Keratinocyte (primary cell): ENCODE data around the gene ZFP91. TPM values are rescaled to one million over a fixed set of nuclear protein-coding genes. Genes with fewer than 3 reads are reported as not detected.

Source experiments
- DNase-seq: peaks from one replicate; pipeline ENCODE4 v3.0.0-alpha.2; 2011; ENCODE audit warnings: low read depth, missing footprints, low spot score
- FAIRE-seq: peaks from 2 replicates; lab custom pipeline; 2011; peaks lifted over from hg19 to GRCh38; lab: Jason Lieb, UNC
- H2AFZ ChIP-seq: 2 replicates; pipeline ENCODE4 v1.6.0; 2012; ENCODE audit warnings: low read length, control low read depth, inconsistent platforms; ENCODE audit not compliant: control insufficient read depth
- H3K27ac ChIP-seq: 2 replicates; pipeline ENCODE4 v1.5.1; 2011; ENCODE audit warnings: low read length; ENCODE audit not compliant: control insufficient read depth, insufficient read depth
- H3K27me3 ChIP-seq: 3 replicates; pipeline ENCODE4 v1.6.0; 2011; ENCODE audit warnings: low read length; ENCODE audit not compliant: control insufficient read depth, insufficient read depth; ENCODE audit errors: extremely low read depth
- H3K36me3 ChIP-seq, 2 experiments: 2 replicates in 1 of 2; 3 replicates in 1 of 2; pipeline ENCODE4 v1.5.1; 2011; ENCODE audit warnings: low read length in 2 of 2, mild to moderate bottlenecking in 1 of 2; ENCODE audit not compliant: control insufficient read depth in 2 of 2, insufficient read depth in 2 of 2; ENCODE audit errors: extremely low read depth in 1 of 2
- H3K4me1 ChIP-seq: 3 replicates; pipeline ENCODE4 v1.5.1; 2011; ENCODE audit warnings: low read length; ENCODE audit not compliant: control insufficient read depth, insufficient read depth; ENCODE audit errors: extremely low read depth
- H3K4me2 ChIP-seq: 3 replicates; pipeline ENCODE4 v1.6.0; 2011; ENCODE audit warnings: low read depth, low read length; ENCODE audit not compliant: control insufficient read depth, insufficient read depth; ENCODE audit errors: extremely low read depth
- H3K4me3 ChIP-seq, 3 experiments: fragments of 200-600 bp in 1 of 3; sonication (generic) in 1 of 3; 2 replicates in 2 of 3; 3 replicates in 1 of 3; pipeline ENCODE4 v1.5.1; 2011 to 2016; ENCODE audit warnings: low read length in 3 of 3, mild to moderate bottlenecking in 3 of 3, control low read depth in 2 of 3, inconsistent platforms in 1 of 3, low read depth in 1 of 3, mixed read lengths in 1 of 3, mixed run types in 1 of 3, moderate library complexity in 1 of 3; ENCODE audit not compliant: control insufficient read depth in 2 of 3, insufficient read depth in 2 of 3; ENCODE audit errors: extremely low read depth in 1 of 3
- H3K79me2 ChIP-seq: 2 replicates; pipeline ENCODE4 v1.6.0; 2012; ENCODE audit warnings: low read length; ENCODE audit not compliant: control insufficient read depth, insufficient read depth
- H3K9ac ChIP-seq: 3 replicates; pipeline ENCODE4 v1.6.0; 2011; ENCODE audit warnings: low read length; ENCODE audit not compliant: control insufficient read depth, insufficient read depth; ENCODE audit errors: extremely low read depth
- H3K9me1 ChIP-seq: 3 replicates; pipeline ENCODE4 v1.6.0; 2011; ENCODE audit warnings: low read length; ENCODE audit not compliant: control insufficient read depth, insufficient read depth; ENCODE audit errors: extremely low read depth
- H3K9me3 ChIP-seq: 2 replicates; pipeline ENCODE4 v1.5.1; 2012; ENCODE audit warnings: low read depth, low read length; ENCODE audit not compliant: control insufficient read depth
- H4K20me1 ChIP-seq: 3 replicates; pipeline ENCODE4 v1.6.0; 2011; ENCODE audit warnings: low read length; ENCODE audit not compliant: control insufficient read depth, insufficient read depth; ENCODE audit errors: extremely low read depth
- CTCF ChIP-seq, 3 experiments: IDR thresholded peaks in 1 of 3; conservative IDR thresholded peaks in 1 of 3; optimal IDR thresholded peaks in 1 of 3; 2 replicates in 2 of 3; 3 replicates in 1 of 3; pipeline versions ENCODE3 to v1.5.1; 2011; ENCODE audit warnings: low read length in 3 of 3, mild to moderate bottlenecking in 3 of 3, moderate library complexity in 2 of 3, control low read depth in 1 of 3, inconsistent platforms in 1 of 3; ENCODE audit not compliant: insufficient read depth in 2 of 3; ENCODE audit errors: extremely low read depth in 1 of 3
- EZH2 ChIP-seq: IDR thresholded peaks from one replicate; pipeline ENCODE4 v1.6.1; 2012; ENCODE audit warnings: inconsistent platforms, mild to moderate bottlenecking, low read length, moderate library complexity
- dilution Hi-C: fragments of 300-500 bp; cut with MboI; formaldehyde crosslinking; loops from one replicate; pipeline ENCODE4 v1.7.0; 2020; ENCODE audit warnings: low sequenced_read_pairs; ENCODE audit not compliant: extremely low pct_ligation_motif_present
- polyA plus RNA-seq, 5 experiments: library from polyadenylated mRNA; depleted of rRNA in 3 of 5; stranded (reverse) in 3 of 5; stranded (forward) in 1 of 5; unstranded in 1 of 5; fragments of >200 nt; gene quantifications; 1 replicate in 1 of 5; 2 replicates in 3 of 5; 3 replicates in 1 of 5; pipeline versions ENCODE4 v1.2.1 to v1.2.3, GENCODE V29; 2011 to 2012; ENCODE audit warnings: missing spikeins in 2 of 5, low read depth in 1 of 5, low replicate concordance in 1 of 5

The ZFP91 gene
- polyA plus RNA-seq, 1 donor (not counting 4 experiments of a cell fraction or from before 2014, with no cell fraction given) = 45.6 TPM

GRCh38 chr11:58654908-58655296 lies 76.0 kb downstream of the ZFP91 start:
- H2AFZ ChIP-seq = no peak overlapping the region
- dilution Hi-C loops = no loop called here
- H3K9me1 ChIP-seq = no peaks in the 10 kb centered on the region
- H3K27me3 ChIP-seq = no peaks in the 10 kb centered on the region
- FAIRE-seq = no peak
- no peaks in the 10 kb centered on the region for H3K9me3 ChIP-seq
- H4K20me1 ChIP-seq = no peaks in the 10 kb centered on the region
- H3K4me1 ChIP-seq = peaks cover 13% of the 10 kb centered on the region
- no peak overlapping the region for H3K4me3 ChIP-seq
- no peaks in the 10 kb centered on the region for H3K79me2 ChIP-seq
- no peak overlapping the region for H3K4me2 ChIP-seq
- no peaks in the 10 kb centered on the region for H3K36me3 ChIP-seq
- H3K27ac ChIP-seq = no peak overlapping the region
- no peak overlapping the region for H3K9ac ChIP-seq
- DNase-seq = no peak
- TF ChIP-seq CTCF (optimal IDR thresholded peaks at IDR 0.05 in 1 of 3, IDR thresholded peaks at IDR 0.05 in 1 of 3, conservative IDR thresholded peaks at IDR 0.05 in 1 of 3; ENCODE audit: extremely low read depth in 1 of 3, insufficient read depth in 2 of 3, low read length in 3 of 3) (no peak), EZH2 (no peak)

DNA sequence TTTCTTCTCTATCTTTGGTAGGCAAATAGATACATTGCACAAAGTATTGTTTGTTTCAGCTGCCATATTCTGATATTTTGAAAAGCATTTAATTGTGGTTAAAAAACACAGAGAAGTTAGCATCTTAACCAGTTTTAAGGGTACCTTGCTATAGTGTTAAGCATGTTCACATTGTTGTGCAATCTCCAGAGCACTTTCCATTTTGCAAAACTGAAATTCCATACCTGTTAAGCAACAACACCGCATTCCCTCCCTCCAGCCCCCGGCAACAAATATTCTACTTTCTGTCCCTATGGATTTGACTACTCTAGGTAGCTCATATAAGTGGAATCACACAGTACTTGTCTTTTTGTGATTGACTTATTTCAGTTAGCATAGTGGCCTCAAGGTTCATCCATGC lies 77.5 kb downstream of the ZFP91 start:
- no peaks in the 10 kb centered on the region for H3K27me3 ChIP-seq
- no peaks in the 10 kb centered on the region for H3K9me1 ChIP-seq
- no peak overlapping the region for H3K27ac ChIP-seq
- FAIRE-seq = no peak
- no peak for DNase-seq
- H3K36me3 ChIP-seq = no peaks in the 10 kb centered on the region
- TF ChIP-seq CTCF (optimal IDR thresholded peaks at IDR 0.05 in 1 of 3, IDR thresholded peaks at IDR 0.05 in 1 of 3, conservative IDR thresholded peaks at IDR 0.05 in 1 of 3; ENCODE audit: extremely low read depth in 1 of 3, insufficient read depth in 2 of 3, low read length in 3 of 3) (no peak), EZH2 (no peak)
- H3K4me2 ChIP-seq = no peak overlapping the region
- dilution Hi-C loops = no loop called here
- no peaks in the 10 kb centered on the region for H3K79me2 ChIP-seq
- no peaks in the 10 kb centered on the region for H3K9me3 ChIP-seq
- no peaks in the 10 kb centered on the region for H4K20me1 ChIP-seq
- H3K4me3 ChIP-seq = no peak overlapping the region
- H3K9ac ChIP-seq = no peak overlapping the region
- H3K4me1 ChIP-seq = peaks cover 13% of the 10 kb centered on the region
- H2AFZ ChIP-seq = no peak overlapping the region
